ENCODE data around the gene MCC.

Gene MCC

DNA sequence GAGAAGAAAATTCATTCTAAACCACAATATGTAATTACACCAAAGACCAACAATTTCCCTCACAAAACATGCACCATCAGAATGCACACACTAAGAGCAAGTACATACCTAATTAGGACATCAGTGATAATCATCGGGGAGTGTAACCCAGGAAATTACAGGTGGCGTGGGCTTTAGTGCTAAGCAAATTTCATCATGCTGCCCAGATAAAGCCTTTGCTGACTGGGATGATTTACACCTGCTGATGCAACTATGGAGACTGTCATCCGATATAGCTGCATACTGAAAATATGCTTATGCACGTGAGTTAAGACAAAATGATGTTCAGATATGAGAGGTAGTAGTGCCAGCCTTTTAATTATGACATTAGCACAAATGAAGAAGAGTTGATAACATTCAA lies 388.4 kb downstream of the MCC start:
- Mint-ChIP-seq H3K4me3 (no peak overlapping the region), H3K9me3 (no peaks in the 10 kb centered on the region), H3K27ac (no peak overlapping the region), H3K36me3 (ENCODE audit: low read depth) (peaks cover 14% of the 10 kb centered on the region), H3K4me1 (peaks cover 49% of the 10 kb centered on the region), H3K27me3 (ENCODE audit: low read depth, poor library complexity) (no peaks in the 10 kb centered on the region)
- TF ChIP-seq, protein P1, sequence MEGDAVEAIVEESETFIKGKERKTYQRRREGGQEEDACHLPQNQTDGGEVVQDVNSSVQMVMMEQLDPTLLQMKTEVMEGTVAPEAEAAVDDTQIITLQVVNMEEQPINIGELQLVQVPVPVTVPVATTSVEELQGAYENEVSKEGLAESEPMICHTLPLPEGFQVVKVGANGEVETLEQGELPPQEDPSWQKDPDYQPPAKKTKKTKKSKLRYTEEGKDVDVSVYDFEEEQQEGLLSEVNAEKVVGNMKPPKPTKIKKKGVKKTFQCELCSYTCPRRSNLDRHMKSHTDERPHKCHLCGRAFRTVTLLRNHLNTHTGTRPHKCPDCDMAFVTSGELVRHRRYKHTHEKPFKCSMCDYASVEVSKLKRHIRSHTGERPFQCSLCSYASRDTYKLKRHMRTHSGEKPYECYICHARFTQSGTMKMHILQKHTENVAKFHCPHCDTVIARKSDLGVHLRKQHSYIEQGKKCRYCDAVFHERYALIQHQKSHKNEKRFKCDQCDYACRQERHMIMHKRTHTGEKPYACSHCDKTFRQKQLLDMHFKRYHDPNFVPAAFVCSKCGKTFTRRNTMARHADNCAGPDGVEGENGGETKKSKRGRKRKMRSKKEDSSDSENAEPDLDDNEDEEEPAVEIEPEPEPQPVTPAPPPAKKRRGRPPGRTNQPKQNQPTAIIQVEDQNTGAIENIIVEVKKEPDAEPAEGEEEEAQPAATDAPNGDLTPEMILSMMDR (IDR thresholded peaks at IDR 0.05): no peak
- DNase-seq: no peak

DNA sequence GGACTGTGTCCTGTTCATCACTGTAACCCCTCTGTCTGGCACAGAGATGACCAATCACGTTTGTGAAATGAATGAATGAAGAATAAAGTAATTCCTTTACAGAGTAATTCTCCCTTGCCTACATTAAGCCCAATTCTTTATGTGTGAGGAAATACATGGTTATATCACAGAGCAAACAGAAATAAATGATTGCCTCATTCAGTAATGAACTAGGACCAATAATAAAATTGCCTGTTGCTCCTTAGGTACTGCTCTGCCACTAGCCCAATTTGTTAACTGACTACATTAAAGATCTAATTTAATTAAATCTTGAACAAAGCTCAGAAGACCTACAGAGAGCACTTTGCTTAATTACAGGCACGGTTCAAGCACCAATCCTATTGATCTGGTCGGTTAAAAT lies 389.9 kb downstream of the MCC start:
- Mint-ChIP-seq H3K4me1 (peaks cover 49% of the 10 kb centered on the region), H3K36me3 (ENCODE audit: low read depth) (peaks cover 20% of the 10 kb centered on the region), H3K4me3 (no peak overlapping the region), H3K27me3 (ENCODE audit: low read depth, poor library complexity) (no peaks in the 10 kb centered on the region), H3K9me3 (no peaks in the 10 kb centered on the region), H3K27ac (no peak overlapping the region)
- no peak for DNase-seq
- TF ChIP-seq, protein P1 (IDR thresholded peaks at IDR 0.05): no peak

DNA sequence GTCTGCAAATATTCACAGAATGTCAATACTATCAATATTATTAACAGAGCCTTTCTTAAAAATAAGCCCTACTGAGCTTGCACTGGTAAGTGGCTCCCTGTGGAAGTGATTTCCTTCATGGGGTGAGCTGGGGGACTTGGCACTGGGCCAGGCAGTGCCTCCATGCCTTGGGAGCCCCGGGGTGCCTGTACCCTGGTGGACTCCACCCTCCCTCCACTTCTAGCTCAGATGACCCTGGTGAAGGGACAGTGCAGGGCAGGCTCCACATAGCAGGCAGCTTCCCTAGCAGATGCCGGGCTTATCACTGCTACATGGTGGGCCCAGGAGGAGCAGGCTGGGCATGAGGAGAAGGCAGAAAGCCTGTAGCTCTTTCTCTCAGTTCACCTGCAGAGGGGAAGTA lies 392.4 kb downstream of the MCC start:
- H3K27ac Mint-ChIP-seq: no peak overlapping the region
- TF ChIP-seq, protein P1 (IDR thresholded peaks at IDR 0.05): no peak
- peaks cover 47% of the 10 kb centered on the region for H3K4me1 Mint-ChIP-seq
- H3K27me3 Mint-ChIP-seq (ENCODE audit: low read depth, poor library complexity): no peaks in the 10 kb centered on the region
- no peak for DNase-seq
- H3K9me3 Mint-ChIP-seq: no peaks in the 10 kb centered on the region
- H3K4me3 Mint-ChIP-seq: no peak overlapping the region
- H3K36me3 Mint-ChIP-seq (ENCODE audit: low read depth): peaks cover 9% of the 10 kb centered on the region

DNA sequence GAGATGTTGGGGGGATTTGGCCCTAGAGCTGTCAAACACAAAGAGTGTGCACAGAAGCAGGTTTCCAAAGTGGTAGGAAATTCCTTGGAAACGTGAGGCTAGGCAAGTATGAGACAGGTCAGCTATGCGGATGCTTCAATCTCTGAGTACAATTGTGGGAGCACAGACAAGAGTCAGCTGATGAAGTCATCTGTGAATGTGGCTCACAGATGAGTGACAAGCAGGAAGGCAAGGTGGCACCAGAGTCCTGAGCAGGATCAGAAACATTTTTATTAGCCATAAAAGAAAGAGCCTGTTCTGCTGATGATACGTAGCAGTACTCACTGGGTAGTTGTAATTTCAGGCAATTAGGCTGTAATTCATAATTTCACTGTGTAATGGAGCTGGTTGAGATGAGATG lies 394.7 kb downstream of the MCC start:
- TF ChIP-seq, protein P1 (IDR thresholded peaks at IDR 0.05): no peak
- no peak overlapping the region for H3K4me3 Mint-ChIP-seq
- no peaks in the 10 kb centered on the region for H3K27me3 Mint-ChIP-seq (ENCODE audit: low read depth, poor library complexity)
- H3K4me1 Mint-ChIP-seq: peaks cover 39% of the 10 kb centered on the region
- peaks cover 14% of the 10 kb centered on the region for H3K36me3 Mint-ChIP-seq (ENCODE audit: low read depth)
- DNase-seq: no peak
- H3K27ac Mint-ChIP-seq: peak overlapping the region; percentile 69
- H3K9me3 Mint-ChIP-seq: no peaks in the 10 kb centered on the region

DNA sequence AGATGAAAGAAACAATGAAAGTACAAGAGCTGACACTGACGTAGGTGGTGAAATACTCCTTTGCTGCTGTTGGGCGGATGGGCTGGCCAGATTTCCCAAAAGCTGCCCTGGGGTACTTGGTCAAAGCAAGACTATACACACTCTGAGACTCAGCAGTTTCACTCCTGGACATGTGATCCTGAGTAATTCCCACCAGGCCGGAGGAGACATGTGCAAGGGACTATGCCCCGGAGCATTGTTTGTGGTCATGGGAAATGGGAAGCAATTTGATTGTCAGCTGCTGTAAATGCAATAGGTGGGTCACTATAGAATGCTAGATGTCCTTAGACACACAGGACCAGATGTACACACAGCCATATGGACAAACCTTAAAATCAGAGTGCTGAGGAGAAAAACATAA lies 395.6 kb downstream of the MCC start:
- H3K4me1 Mint-ChIP-seq: peaks cover 39% of the 10 kb centered on the region
- no peak overlapping the region for H3K4me3 Mint-ChIP-seq
- no peaks in the 10 kb centered on the region for H3K9me3 Mint-ChIP-seq
- no peaks in the 10 kb centered on the region for H3K27me3 Mint-ChIP-seq (ENCODE audit: low read depth, poor library complexity)
- TF ChIP-seq, protein P1 (IDR thresholded peaks at IDR 0.05): no peak
- peaks cover 14% of the 10 kb centered on the region for H3K36me3 Mint-ChIP-seq (ENCODE audit: low read depth)
- no peak overlapping the region for H3K27ac Mint-ChIP-seq
- DNase-seq: no peak

DNA sequence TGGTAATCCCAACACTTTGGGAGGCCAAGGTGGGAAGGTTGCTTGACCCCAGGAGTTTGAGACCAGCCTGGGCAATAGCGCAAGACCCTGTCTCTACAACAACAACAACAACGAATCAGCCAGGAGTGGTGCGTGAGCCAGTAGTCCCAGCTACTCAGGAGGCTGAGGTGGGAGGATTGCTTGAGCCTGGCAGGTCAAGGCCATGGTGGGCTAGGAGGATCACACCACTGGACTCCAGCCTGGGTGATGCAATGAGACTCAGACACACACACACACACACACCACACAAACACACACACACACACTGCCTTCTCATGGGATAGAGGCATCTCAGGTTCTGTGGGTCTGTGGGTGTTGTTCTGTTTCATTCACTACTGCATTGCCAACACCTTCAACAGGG lies 396.6 kb downstream of the MCC start:
- no peaks in the 10 kb centered on the region for H3K9me3 Mint-ChIP-seq
- no peaks in the 10 kb centered on the region for H3K27me3 Mint-ChIP-seq (ENCODE audit: low read depth, poor library complexity)
- H3K4me3 Mint-ChIP-seq: no peak overlapping the region
- TF ChIP-seq, protein P1 (IDR thresholded peaks at IDR 0.05): no peak
- no peak overlapping the region for H3K27ac Mint-ChIP-seq
- peaks cover 14% of the 10 kb centered on the region for H3K36me3 Mint-ChIP-seq (ENCODE audit: low read depth)
- no peak for DNase-seq
- peaks cover 37% of the 10 kb centered on the region for H3K4me1 Mint-ChIP-seq
